Endodermal cell (in vitro differentiated cells): Measurements from ENCODE around the gene SZRD1. TPM values are rescaled to one million over a fixed set of nuclear protein-coding genes. Genes with fewer than 3 reads are reported as not detected.

Experiments
- DNase-seq: peaks from one replicate; pipeline ENCODE4 v3.0.0-alpha.2; 2017
- H3K27ac ChIP-seq: 2 replicates; pipeline ENCODE4 v1.5.1; 2013; ENCODE audit warnings: mild to moderate bottlenecking, low read depth, low read length, moderate library complexity
- H3K27me3 ChIP-seq: 2 replicates; pipeline ENCODE4 v1.6.1; 2013; ENCODE audit warnings: mild to moderate bottlenecking, low read length, moderate library complexity; ENCODE audit not compliant: insufficient read depth, control insufficient read depth, poor library complexity, severe bottlenecking
- H3K36me3 ChIP-seq: 2 replicates; pipeline ENCODE4 v1.7.0; 2013; ENCODE audit warnings: mild to moderate bottlenecking, low read length, moderate library complexity; ENCODE audit not compliant: control insufficient read depth, insufficient read depth
- H3K4me1 ChIP-seq: one replicate; pipeline ENCODE4 v1.7.0; 2013; ENCODE audit warnings: low read length; ENCODE audit not compliant: control insufficient read depth, insufficient read depth
- H3K4me3 ChIP-seq: 2 replicates; pipeline ENCODE4 v1.5.1; 2013; ENCODE audit warnings: mild to moderate bottlenecking, low read length, moderate library complexity
- H3K9ac ChIP-seq: 2 replicates; pipeline ENCODE4 v1.6.1; 2013; ENCODE audit warnings: mild to moderate bottlenecking, low read length, moderate library complexity; ENCODE audit not compliant: poor library complexity, severe bottlenecking; ENCODE audit errors: extremely low read depth
- H3K9me3 ChIP-seq: 2 replicates; pipeline ENCODE4 v1.6.1; 2013; ENCODE audit warnings: mild to moderate bottlenecking, low read length, moderate library complexity; ENCODE audit not compliant: control insufficient read depth
- H3K27ac Mint-ChIP-seq: 2 replicates; pipeline ENCODE4 v1.8.0; 2020; ENCODE audit warnings: mixed read lengths
- H3K27me3 Mint-ChIP-seq: 2 replicates; pipeline ENCODE4 v1.8.0; 2021; ENCODE audit warnings: mild to moderate bottlenecking, mixed read lengths; ENCODE audit not compliant: insufficient read depth
- H3K36me3 Mint-ChIP-seq: 2 replicates; pipeline ENCODE4 v1.8.0; 2020; ENCODE audit warnings: low read depth, mixed read lengths
- H3K4me1 Mint-ChIP-seq: 2 replicates; pipeline ENCODE4 v1.8.0; 2020; ENCODE audit warnings: mixed read lengths
- H3K4me3 Mint-ChIP-seq: 2 replicates; pipeline ENCODE4 v1.8.0; 2020; ENCODE audit warnings: mild to moderate bottlenecking, moderate library complexity, mixed read lengths
- H3K9me3 Mint-ChIP-seq: 2 replicates; pipeline ENCODE4 v1.8.0; 2020; ENCODE audit warnings: mild to moderate bottlenecking, mixed read lengths
- whole genome bisulfite sequencing, 2 experiments: methylation state at CpG; one replicate each; pipeline versions ENCODE4 v1.1.5 to v1.1.7; 2013; ENCODE audit warnings: missing lambda C conversion rate in 2 of 2, mixed read lengths in 1 of 2; ENCODE audit not compliant: insufficient coverage in 1 of 2, insufficient read length in 1 of 2; 5-methylcytosine and 5-hydroxymethylcytosine counted together
- total RNA-seq, 2 donors: library from RNA; stranded (reverse); fragmentation: NEBNext Ultra II Directional in 1 of 2; extraction: Animal tissue kit (Norgen Biotek cat#: 25700) in 1 of 2; gene quantifications; 2 replicates in 1 of 2; 3 replicates in 1 of 2; pipeline ENCODE4 v1.2.1, GENCODE V29; 2021
- TF ChIP-seq, protein P1 (sequence below): fragments of 200-600 bp; sonication (generic); conservative IDR thresholded peaks from 2 replicates; pipeline ENCODE4 v1.5.0; 2021; ENCODE audit warnings: antibody characterized with exemption, mild to moderate bottlenecking

Gene SZRD1
- total RNA-seq, 2 donors from 2014 or later, result 111 to 118 TPM

DNA sequence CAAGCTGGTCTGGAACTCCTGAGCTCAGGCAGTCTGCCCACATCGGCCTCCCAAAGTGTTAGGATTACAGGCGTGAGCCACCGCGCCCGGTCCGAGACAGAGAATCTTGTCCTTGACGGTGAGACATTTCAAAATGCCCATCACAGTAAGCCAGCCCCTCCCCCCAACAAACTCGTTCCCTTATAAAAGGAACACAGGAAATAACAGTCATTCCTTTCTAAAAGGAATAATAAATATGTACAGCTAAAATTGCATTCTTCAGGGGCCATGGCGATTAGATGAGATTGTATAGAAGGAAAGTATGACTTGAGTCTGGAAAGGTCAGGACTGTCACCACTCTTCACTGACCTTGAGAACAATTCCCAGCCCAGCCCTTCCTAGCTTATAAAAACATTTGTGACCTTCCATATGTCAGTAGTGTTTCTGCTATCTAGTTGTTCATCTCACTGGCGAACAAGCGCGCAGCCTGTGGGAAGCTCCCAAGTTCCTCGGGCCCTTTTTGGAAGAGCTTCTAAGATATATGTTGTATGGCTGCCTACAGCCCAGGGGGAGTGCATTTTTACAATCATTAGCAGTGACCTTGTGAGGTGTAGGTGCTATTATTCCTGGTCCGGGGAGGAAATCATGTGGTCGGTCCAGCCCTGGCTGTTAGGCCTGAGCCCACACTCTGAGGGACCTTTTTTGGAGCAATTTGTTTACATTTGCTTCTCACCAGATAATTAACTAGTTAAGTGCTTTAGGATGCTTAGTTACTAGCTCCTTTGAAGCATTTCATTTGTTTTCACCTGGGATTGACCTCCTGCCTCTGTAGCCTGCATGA, 8.7 kb downstream of the SZRD1 start:
- Histone ChIP-seq H3K27me3 (no peaks in the 10 kb centered on the region), H3K9ac (no peak overlapping the region), H3K4me3 (no peak overlapping the region), H3K27ac (no peak overlapping the region), H3K4me1 (peaks cover 11% of the 10 kb centered on the region), H3K36me3 (peaks cover 4% of the 10 kb centered on the region), H3K9me3 (no peaks in the 10 kb centered on the region)
- 80 to 89% methylated on average over 6 to 15 of the region's 15 CpGs for WGBS, 2 experiments
- Mint-ChIP-seq H3K27ac (peak overlapping the region; percentile 60), H3K9me3 (no peaks in the 10 kb centered on the region), H3K4me3 (peak overlapping the region; percentile 10), H3K27me3 (no peaks in the 10 kb centered on the region), H3K4me1 (peaks cover 31% of the 10 kb centered on the region), H3K36me3 (peaks cover 19% of the 10 kb centered on the region)
- no peak for DNase-seq
- TF ChIP-seq, protein P1, sequence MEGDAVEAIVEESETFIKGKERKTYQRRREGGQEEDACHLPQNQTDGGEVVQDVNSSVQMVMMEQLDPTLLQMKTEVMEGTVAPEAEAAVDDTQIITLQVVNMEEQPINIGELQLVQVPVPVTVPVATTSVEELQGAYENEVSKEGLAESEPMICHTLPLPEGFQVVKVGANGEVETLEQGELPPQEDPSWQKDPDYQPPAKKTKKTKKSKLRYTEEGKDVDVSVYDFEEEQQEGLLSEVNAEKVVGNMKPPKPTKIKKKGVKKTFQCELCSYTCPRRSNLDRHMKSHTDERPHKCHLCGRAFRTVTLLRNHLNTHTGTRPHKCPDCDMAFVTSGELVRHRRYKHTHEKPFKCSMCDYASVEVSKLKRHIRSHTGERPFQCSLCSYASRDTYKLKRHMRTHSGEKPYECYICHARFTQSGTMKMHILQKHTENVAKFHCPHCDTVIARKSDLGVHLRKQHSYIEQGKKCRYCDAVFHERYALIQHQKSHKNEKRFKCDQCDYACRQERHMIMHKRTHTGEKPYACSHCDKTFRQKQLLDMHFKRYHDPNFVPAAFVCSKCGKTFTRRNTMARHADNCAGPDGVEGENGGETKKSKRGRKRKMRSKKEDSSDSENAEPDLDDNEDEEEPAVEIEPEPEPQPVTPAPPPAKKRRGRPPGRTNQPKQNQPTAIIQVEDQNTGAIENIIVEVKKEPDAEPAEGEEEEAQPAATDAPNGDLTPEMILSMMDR, result no peak

DNA sequence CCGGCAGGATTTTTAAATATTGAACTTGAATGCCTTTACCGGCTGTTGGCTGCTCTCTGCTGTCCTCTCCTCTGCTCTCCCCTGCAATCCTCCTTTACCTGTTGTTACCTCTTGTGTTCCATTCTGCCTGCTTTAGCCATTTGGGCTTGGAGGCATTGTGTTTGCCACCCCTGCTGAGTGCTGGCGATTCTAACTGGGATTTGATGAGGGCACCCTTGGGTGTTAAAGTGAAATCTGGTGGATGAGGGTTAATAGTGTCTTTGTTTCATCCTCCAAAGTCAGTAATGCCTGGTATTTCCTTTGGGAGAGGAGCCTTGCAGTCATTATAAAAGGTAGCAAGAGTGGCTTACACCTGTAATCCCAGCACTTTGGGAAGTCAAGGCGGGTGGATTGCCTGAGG, 9.9 kb downstream of the SZRD1 start:
- no peaks in the 10 kb centered on the region for H3K9me3 Mint-ChIP-seq
- Histone ChIP-seq H3K36me3 (no peaks in the 10 kb centered on the region), H3K27me3 (no peaks in the 10 kb centered on the region), H3K4me1 (peaks cover 11% of the 10 kb centered on the region), H3K27ac (no peak overlapping the region), H3K9ac (no peak overlapping the region), H3K9me3 (no peaks in the 10 kb centered on the region), H3K4me3 (no peak overlapping the region)
- H3K27me3 Mint-ChIP-seq, result no peaks in the 10 kb centered on the region
- H3K4me3 Mint-ChIP-seq, result no peak overlapping the region
- peaks cover 14% of the 10 kb centered on the region for H3K36me3 Mint-ChIP-seq
- DNase-seq, result no peak
- TF ChIP-seq, protein P1, result no peak
- H3K27ac Mint-ChIP-seq, result peak overlapping the region; percentile 64
- 88 to 100% methylated on average over 1 to 4 of the region's 4 CpGs for WGBS, 2 experiments
- H3K4me1 Mint-ChIP-seq, result peaks cover 31% of the 10 kb centered on the region

- TF ChIP-seq, protein P1, result no peak
- Mint-ChIP-seq H3K4me3 (no peak overlapping the region), H3K4me1 (peaks cover 31% of the 10 kb centered on the region), H3K27me3 (no peaks in the 10 kb centered on the region), H3K9me3 (no peaks in the 10 kb centered on the region), H3K36me3 (peaks cover 10% of the 10 kb centered on the region), H3K27ac (no peak overlapping the region)
- Histone ChIP-seq H3K27ac (no peak overlapping the region), H3K9me3 (no peaks in the 10 kb centered on the region), H3K36me3 (no peaks in the 10 kb centered on the region), H3K9ac (no peak overlapping the region), H3K4me3 (no peak overlapping the region), H3K4me1 (peaks cover 11% of the 10 kb centered on the region), H3K27me3 (no peaks in the 10 kb centered on the region)
- no peak for DNase-seq
- 93 to 97% methylated on average over 5 to 7 of the region's 7 CpGs for WGBS, 2 experiments
Measured at GRCh38 chr1:16378443-16378842, 11.4 kb downstream of the SZRD1 start.
